HS-5 (cell line): ENCODE measurements around the gene RNASE7.
A peak's percentile ranks its signal among the peaks of the same experiment; 100 is the strongest.
"Not testable (repeated sequence)": the region's sequence is repeated elsewhere in the genome, so short reads cannot be mapped to it uniquely, and the experiment has no call there.

Source experiments
- DNase-seq: peaks from one replicate; pipeline ENCODE4 v3.0.0-alpha.2; 2012; ENCODE audit warnings: low read depth

RNASE7 gene

GRCh38 chr14:21041676-21042433 is at the start of gene RNASE7:
Gene RNASE7 (plus strand): TSS chr14:21042362. CDS start chr14:21042993, 631 bp downstream.
- no peak for DNase-seq

GRCh38 chr14:20996521-20996920 is 45.6 kb upstream of the RNASE7 start:
- no peak for DNase-seq

GRCh38 chr14:20997115-20997514 is 45.0 kb upstream of the RNASE7 start:
- no peak for DNase-seq

- DNase-seq: no peak
Measured at GRCh38 chr14:20997564-20997963, 44.6 kb upstream of the RNASE7 start.

GRCh38 chr14:20998139-20998538 is 44.0 kb upstream of the RNASE7 start:
- no peak for DNase-seq

- no peak for DNase-seq
Measured at GRCh38 chr14:20998674-20999366, 43.3 kb upstream of the RNASE7 start, which contains the start of gene SLC39A2. Gene SLC39A2 (plus strand): TSS chr14:20999293. CDS start chr14:20999447, 154 bp downstream.

GRCh38 chr14:20999591-20999990 is 42.6 kb upstream of the RNASE7 start:
- DNase-seq: no peak

GRCh38 chr14:21001218-21001617 is 40.9 kb upstream of the RNASE7 start:
- DNase-seq: no peak

- no peak for DNase-seq
Measured at GRCh38 chr14:21003788-21004346, 38.3 kb upstream of the RNASE7 start.

GRCh38 chr14:21009721-21010120 is 32.4 kb upstream of the RNASE7 start:
- DNase-seq: not testable (repeated sequence)

- no peak for DNase-seq
Measured at GRCh38 chr14:21011136-21011535, 31.0 kb upstream of the RNASE7 start.

- DNase-seq: peak; percentile 47
Measured at GRCh38 chr14:21014761-21015190, 27.4 kb upstream of the RNASE7 start.

GRCh38 chr14:21015312-21015711 is 26.9 kb upstream of the RNASE7 start:
- no peak for DNase-seq

- DNase-seq: no peak
Measured at GRCh38 chr14:21016413-21017190, 25.6 kb upstream of the RNASE7 start.

- no peak for DNase-seq
Measured at GRCh38 chr14:21017528-21018245, 24.5 kb upstream of the RNASE7 start.

- no peak for DNase-seq
Measured at GRCh38 chr14:21018286-21018685, 23.9 kb upstream of the RNASE7 start.

GRCh38 chr14:21018781-21019180 is 23.4 kb upstream of the RNASE7 start:
- no peak for DNase-seq

- no peak for DNase-seq
Measured at GRCh38 chr14:21019366-21019765, 22.8 kb upstream of the RNASE7 start.

GRCh38 chr14:21020977-21021545 is 21.1 kb upstream of the RNASE7 start:
- no peak for DNase-seq

- no peak for DNase-seq
Measured at GRCh38 chr14:21022686-21023085, 19.5 kb upstream of the RNASE7 start.

GRCh38 chr14:21023174-21023573 is 19.0 kb upstream of the RNASE7 start:
- no peak for DNase-seq
